ENCODE measurements around the gene CBLL1.

GRCh38 chr7:107758667-107759066 is 14.7 kb downstream of the CBLL1 start:
- TF ChIP-seq, protein P1, sequence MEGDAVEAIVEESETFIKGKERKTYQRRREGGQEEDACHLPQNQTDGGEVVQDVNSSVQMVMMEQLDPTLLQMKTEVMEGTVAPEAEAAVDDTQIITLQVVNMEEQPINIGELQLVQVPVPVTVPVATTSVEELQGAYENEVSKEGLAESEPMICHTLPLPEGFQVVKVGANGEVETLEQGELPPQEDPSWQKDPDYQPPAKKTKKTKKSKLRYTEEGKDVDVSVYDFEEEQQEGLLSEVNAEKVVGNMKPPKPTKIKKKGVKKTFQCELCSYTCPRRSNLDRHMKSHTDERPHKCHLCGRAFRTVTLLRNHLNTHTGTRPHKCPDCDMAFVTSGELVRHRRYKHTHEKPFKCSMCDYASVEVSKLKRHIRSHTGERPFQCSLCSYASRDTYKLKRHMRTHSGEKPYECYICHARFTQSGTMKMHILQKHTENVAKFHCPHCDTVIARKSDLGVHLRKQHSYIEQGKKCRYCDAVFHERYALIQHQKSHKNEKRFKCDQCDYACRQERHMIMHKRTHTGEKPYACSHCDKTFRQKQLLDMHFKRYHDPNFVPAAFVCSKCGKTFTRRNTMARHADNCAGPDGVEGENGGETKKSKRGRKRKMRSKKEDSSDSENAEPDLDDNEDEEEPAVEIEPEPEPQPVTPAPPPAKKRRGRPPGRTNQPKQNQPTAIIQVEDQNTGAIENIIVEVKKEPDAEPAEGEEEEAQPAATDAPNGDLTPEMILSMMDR (IDR thresholded peaks at IDR 0.05) = no peak
- TF ChIP-seq POLR2A (IDR thresholded peaks at IDR 0.05) = no peak
